GM12874 (cell line): ENCODE measurements around the gene CFAP69.
A peak's percentile ranks its signal among the peaks of the same experiment; 100 is the strongest.

Experiments
- TF ChIP-seq, protein P1 (sequence below): IDR thresholded peaks from 2 replicates; pipeline ENCODE4 v1.5.1; 2011; ENCODE audit warnings: low read depth, mild to moderate bottlenecking, control low read depth, low read length, moderate library complexity; ENCODE audit not compliant: insufficient read depth

The CFAP69 gene

DNA sequence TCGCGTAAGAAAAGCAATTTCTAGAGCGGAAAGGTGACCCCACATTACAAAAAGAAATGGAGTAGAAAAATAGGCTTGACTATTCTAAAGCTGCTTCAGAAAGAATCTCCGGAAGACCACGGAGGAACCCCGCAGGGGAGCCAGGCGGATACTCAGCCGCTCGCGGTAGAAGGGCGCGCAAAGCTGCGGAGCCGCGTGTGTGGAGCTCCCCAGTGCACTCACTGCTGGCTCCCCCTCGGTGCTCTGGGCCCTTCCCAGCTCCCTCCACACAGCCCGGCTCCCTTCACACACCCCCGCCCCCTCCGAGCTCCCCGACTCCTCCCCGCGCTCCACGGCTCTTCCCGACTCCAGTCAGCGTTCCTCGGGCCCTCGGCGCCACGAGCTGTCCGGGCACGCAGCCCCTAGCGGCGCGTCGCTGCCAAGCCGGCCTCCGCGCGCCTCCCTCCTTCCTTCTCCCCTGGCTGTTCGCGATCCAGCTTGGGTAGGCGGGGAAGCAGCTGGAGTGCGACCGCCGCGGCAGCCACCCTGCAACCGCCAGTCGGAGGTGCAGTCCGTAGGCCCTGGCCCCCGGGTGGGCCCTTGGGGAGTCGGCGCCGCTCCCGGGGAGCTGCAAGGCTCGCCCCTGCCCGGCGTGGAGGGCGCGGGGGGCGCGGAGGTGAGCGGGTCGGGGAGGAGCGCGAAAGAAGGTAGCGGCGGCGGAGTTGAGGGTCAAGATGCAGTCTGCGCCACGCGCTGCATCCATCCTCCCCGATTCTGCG, 33.4 kb upstream of the CFAP69 start, which contains the start of gene STEAP2:
STEAP2 (plus strand) TSS at position 350 of the 758 bp plus-strand sequence. CDS start 13,343 bp downstream, outside the sequence.
- TF ChIP-seq, protein P1, sequence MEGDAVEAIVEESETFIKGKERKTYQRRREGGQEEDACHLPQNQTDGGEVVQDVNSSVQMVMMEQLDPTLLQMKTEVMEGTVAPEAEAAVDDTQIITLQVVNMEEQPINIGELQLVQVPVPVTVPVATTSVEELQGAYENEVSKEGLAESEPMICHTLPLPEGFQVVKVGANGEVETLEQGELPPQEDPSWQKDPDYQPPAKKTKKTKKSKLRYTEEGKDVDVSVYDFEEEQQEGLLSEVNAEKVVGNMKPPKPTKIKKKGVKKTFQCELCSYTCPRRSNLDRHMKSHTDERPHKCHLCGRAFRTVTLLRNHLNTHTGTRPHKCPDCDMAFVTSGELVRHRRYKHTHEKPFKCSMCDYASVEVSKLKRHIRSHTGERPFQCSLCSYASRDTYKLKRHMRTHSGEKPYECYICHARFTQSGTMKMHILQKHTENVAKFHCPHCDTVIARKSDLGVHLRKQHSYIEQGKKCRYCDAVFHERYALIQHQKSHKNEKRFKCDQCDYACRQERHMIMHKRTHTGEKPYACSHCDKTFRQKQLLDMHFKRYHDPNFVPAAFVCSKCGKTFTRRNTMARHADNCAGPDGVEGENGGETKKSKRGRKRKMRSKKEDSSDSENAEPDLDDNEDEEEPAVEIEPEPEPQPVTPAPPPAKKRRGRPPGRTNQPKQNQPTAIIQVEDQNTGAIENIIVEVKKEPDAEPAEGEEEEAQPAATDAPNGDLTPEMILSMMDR: peak; percentile 80

DNA sequence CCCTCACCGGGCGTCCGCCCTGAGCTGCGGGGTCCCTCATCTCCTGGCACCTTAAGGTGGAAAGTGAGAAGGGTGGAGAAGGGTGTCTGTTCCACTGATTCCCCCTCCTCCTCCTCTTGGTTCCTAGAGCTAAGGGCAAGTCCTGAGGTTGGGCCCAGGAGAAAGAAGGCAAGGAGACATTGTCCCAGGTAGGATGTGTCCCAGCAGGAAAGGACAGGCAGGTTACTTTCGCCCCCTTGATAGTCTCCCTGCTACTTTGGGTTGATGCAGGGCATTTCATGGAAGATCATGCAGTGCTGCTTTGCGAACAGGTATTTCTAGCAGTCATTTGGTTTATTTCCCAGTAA, 32.9 kb upstream of the CFAP69 start:
- TF ChIP-seq, protein P1: no peak

DNA sequence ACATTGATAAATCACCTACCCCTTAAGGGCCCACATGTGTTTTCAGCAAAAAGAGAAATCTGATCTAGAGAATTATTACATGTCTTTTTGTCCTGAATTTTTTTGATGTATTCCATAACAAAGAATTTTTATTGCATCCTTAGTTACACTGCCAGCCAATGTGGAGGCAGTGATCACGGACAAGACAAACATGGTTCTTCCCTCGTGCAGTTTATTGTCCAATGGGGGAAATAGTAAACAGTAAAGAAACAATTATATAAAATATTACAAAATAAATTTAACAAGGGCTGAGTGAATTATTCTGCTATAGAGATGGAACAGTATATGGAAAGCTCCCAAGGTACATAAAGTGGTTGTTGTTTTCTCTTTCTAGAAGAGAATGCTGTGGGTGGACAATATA, 31.5 kb upstream of the CFAP69 start:
- TF ChIP-seq, protein P1: no peak

DNA sequence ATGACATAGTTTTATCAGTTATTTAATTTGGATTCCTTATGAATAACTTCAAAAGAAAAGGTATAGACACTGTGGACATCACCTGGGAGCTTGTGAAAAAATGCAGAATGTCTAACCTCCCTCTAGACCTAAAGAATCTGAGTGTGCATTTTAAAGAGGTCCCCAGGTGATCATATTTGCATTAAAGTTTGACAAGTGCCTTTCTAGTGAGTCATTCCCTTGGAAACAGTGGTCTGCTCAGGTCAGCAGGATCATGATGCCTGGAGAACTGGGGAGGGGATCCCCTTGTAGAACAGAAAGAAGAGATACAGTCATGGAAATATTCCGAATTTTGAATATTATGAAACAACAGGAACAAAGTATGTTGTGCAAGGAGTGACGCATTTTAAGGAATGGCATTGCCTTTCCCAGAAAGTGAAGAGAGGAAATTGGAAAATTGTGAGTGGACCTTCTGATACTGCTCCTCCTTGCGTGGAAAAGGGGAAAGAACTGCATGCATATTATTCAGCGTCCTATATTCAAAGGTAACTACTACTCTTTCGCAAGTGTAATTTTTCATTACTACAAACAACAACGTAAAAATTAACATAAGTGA, 28.8 kb upstream of the CFAP69 start:
- TF ChIP-seq, protein P1: no peak

DNA sequence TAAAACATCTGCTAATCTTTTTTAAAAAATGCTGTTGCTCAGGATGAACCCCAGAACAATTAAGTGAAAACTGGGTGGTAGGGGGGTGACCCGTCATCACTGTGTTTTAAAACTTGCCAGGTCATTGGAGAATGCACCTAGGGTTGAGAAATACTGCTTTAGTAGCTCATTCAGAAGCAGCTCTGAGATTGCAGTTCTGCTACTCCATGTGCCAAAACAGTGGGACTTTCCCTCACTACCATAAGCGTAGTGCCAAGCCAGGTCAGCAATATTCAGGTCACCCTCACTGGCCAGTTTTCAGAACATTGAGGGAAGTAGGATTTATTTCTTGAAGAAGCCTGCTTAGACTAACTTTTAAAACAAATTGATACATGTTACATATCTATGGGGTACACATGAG, 28.2 kb upstream of the CFAP69 start:
- TF ChIP-seq, protein P1: no peak

DNA sequence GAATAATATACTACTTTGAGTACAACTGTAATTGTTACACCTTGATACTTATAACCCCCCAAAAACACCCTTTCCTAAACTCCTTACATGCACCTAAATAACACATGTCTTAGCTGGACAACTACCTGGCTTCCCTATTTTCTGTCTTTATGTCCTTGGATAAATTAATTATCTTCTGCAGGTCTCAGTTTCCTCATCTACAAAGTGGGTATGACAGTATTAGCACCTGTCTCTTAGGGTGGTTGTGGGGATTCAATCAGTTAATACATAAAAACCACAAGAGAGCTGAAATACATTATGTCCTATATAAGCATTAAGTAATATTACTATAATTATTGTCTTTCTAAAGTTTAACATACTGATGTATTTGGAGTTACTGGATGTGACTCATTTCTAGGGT, 22.6 kb upstream of the CFAP69 start:
- TF ChIP-seq, protein P1: no peak

DNA sequence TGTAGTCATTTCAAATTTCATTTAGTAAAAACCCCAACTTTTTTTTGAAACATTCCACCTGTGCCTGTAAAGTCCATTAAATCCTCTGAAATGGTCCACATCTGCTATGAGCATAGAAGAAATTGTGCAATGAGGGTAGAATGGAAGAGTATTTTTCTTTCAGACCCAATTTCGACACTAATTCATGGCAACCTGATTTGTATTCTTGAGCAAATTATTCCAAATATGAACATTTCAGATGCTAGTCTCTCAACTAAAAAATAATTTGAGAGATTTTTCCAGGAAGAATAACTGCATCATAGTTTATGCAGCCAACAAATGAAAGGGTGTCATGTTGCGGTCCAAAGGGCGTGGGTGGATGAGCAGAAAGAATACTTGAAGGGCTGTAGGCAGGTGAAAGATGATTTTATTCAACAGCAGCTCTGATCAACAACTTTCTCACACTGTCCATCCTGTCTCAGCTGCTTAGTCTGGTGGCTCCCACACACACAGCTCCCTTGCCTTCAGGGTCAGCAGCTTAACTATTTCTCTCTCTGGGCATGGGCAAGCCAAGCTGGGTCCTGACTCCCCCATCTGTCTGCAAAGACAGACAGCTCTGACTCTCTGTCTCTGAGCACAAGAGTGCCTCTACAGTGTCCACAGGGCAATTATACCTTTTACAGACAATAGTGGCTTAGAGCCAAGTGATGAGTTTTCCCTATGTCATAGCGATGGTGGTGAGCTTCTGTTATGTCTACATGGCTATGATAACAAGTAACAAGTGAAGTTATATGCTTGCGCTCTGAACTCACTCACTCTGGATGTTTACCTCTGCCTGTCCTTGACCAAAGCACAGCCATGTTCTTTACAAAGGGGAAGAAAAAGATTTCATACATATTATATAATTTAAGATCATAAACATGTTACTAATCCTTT, 21.9 kb upstream of the CFAP69 start:
- TF ChIP-seq, protein P1: no peak
